Measurements from ENCODE around the gene BTRC.
"Not testable (repeated sequence)": the region's sequence is repeated elsewhere in the genome, so short reads cannot be mapped to it uniquely, and the experiment has no call there.

Gene BTRC

GRCh38 chr10:101388676-101389276, 34.8 kb downstream of the BTRC start:
- DNase-seq: no peak

GRCh38 chr10:101389532-101389931, 35.6 kb downstream of the BTRC start:
- DNase-seq: not testable (repeated sequence)

- DNase-seq: no peak
Measured at GRCh38 chr10:101389986-101390531, 36.1 kb downstream of the BTRC start.

GRCh38 chr10:101393378-101393777, 39.4 kb downstream of the BTRC start:
- no peak for DNase-seq

- DNase-seq: no peak
Measured at GRCh38 chr10:101394524-101395133, 40.7 kb downstream of the BTRC start.

GRCh38 chr10:101397140-101397539, 43.2 kb downstream of the BTRC start:
- DNase-seq: peak; percentile 12

GRCh38 chr10:101400585-101400984, 46.6 kb downstream of the BTRC start:
- no peak for DNase-seq

GRCh38 chr10:101402711-101403110, 48.7 kb downstream of the BTRC start:
- no peak for DNase-seq

- no peak for DNase-seq
Measured at GRCh38 chr10:101403161-101403560, 49.2 kb downstream of the BTRC start.

- DNase-seq: no peak
Measured at GRCh38 chr10:101405001-101405400, 51.0 kb downstream of the BTRC start.

- DNase-seq: no peak
Measured at GRCh38 chr10:101411598-101411997, 57.6 kb downstream of the BTRC start.

- no peak for DNase-seq
Measured at GRCh38 chr10:101414034-101414433, 60.1 kb downstream of the BTRC start.

GRCh38 chr10:101415884-101416283, 61.9 kb downstream of the BTRC start:
- no peak for DNase-seq

- not testable (repeated sequence) for DNase-seq
Measured at GRCh38 chr10:101421967-101422366, 68.0 kb downstream of the BTRC start.

- no peak for DNase-seq
Measured at GRCh38 chr10:101425535-101425934, 71.6 kb downstream of the BTRC start.

- no peak for DNase-seq
Measured at GRCh38 chr10:101428036-101428435, 74.1 kb downstream of the BTRC start.

- DNase-seq: no peak
Measured at GRCh38 chr10:101429423-101429822, 75.5 kb downstream of the BTRC start.

- DNase-seq: no peak
Measured at GRCh38 chr10:101436302-101436701, 82.3 kb downstream of the BTRC start.

- no peak for DNase-seq
Measured at GRCh38 chr10:101438881-101439391, 85.0 kb downstream of the BTRC start.

- no peak for DNase-seq
Measured at GRCh38 chr10:101441541-101442455, 87.8 kb downstream of the BTRC start.

GRCh38 chr10:101442456-101442800, 88.5 kb downstream of the BTRC start:
- DNase-seq: no peak

GRCh38 chr10:101444058-101444898, 90.3 kb downstream of the BTRC start:
- no peak for DNase-seq

- no peak for DNase-seq
Measured at GRCh38 chr10:101446071-101446470, 92.1 kb downstream of the BTRC start.

All from activated naive CD4-positive, alpha-beta T cell treated with Interleukin-2 at 50 U/mL for 16 hours (primary cell).